Endodermal cell (in vitro differentiated cells): Measurements from ENCODE around the gene EEF1E1. TPM values are rescaled to one million over a fixed set of nuclear protein-coding genes. Genes with fewer than 3 reads are reported as not detected.

ENCODE experiments used
- DNase-seq: peaks from one replicate; pipeline ENCODE4 v3.0.0-alpha.2; 2017
- H3K27ac ChIP-seq: 2 replicates; pipeline ENCODE4 v1.5.1; 2013; ENCODE audit warnings: mild to moderate bottlenecking, low read depth, low read length, moderate library complexity
- H3K27me3 ChIP-seq: 2 replicates; pipeline ENCODE4 v1.6.1; 2013; ENCODE audit warnings: mild to moderate bottlenecking, low read length, moderate library complexity; ENCODE audit not compliant: insufficient read depth, control insufficient read depth, poor library complexity, severe bottlenecking
- H3K36me3 ChIP-seq: 2 replicates; pipeline ENCODE4 v1.7.0; 2013; ENCODE audit warnings: mild to moderate bottlenecking, low read length, moderate library complexity; ENCODE audit not compliant: control insufficient read depth, insufficient read depth
- H3K4me1 ChIP-seq: one replicate; pipeline ENCODE4 v1.7.0; 2013; ENCODE audit warnings: low read length; ENCODE audit not compliant: control insufficient read depth, insufficient read depth
- H3K4me3 ChIP-seq: 2 replicates; pipeline ENCODE4 v1.5.1; 2013; ENCODE audit warnings: mild to moderate bottlenecking, low read length, moderate library complexity
- H3K9ac ChIP-seq: 2 replicates; pipeline ENCODE4 v1.6.1; 2013; ENCODE audit warnings: mild to moderate bottlenecking, low read length, moderate library complexity; ENCODE audit not compliant: poor library complexity, severe bottlenecking; ENCODE audit errors: extremely low read depth
- H3K9me3 ChIP-seq: 2 replicates; pipeline ENCODE4 v1.6.1; 2013; ENCODE audit warnings: mild to moderate bottlenecking, low read length, moderate library complexity; ENCODE audit not compliant: control insufficient read depth
- H3K27ac Mint-ChIP-seq: 2 replicates; pipeline ENCODE4 v1.8.0; 2020; ENCODE audit warnings: mixed read lengths
- H3K27me3 Mint-ChIP-seq: 2 replicates; pipeline ENCODE4 v1.8.0; 2021; ENCODE audit warnings: mild to moderate bottlenecking, mixed read lengths; ENCODE audit not compliant: insufficient read depth
- H3K36me3 Mint-ChIP-seq: 2 replicates; pipeline ENCODE4 v1.8.0; 2020; ENCODE audit warnings: low read depth, mixed read lengths
- H3K4me1 Mint-ChIP-seq: 2 replicates; pipeline ENCODE4 v1.8.0; 2020; ENCODE audit warnings: mixed read lengths
- H3K4me3 Mint-ChIP-seq: 2 replicates; pipeline ENCODE4 v1.8.0; 2020; ENCODE audit warnings: mild to moderate bottlenecking, moderate library complexity, mixed read lengths
- H3K9me3 Mint-ChIP-seq: 2 replicates; pipeline ENCODE4 v1.8.0; 2020; ENCODE audit warnings: mild to moderate bottlenecking, mixed read lengths
- WGBS, 2 experiments: methylation state at CpG; one replicate each; pipeline versions ENCODE4 v1.1.5 to v1.1.7; 2013; ENCODE audit warnings: missing lambda C conversion rate in 2 of 2, mixed read lengths in 1 of 2; ENCODE audit not compliant: insufficient coverage in 1 of 2, insufficient read length in 1 of 2; 5-methylcytosine and 5-hydroxymethylcytosine counted together
- total RNA-seq, 2 donors: library from RNA; stranded (reverse); fragmentation: NEBNext Ultra II Directional in 1 of 2; extraction: Animal tissue kit (Norgen Biotek cat#: 25700) in 1 of 2; gene quantifications; 2 replicates in 1 of 2; 3 replicates in 1 of 2; pipeline ENCODE4 v1.2.1, GENCODE V29; 2021
- TF ChIP-seq, protein P1 (sequence below): fragments of 200-600 bp; sonication (generic); conservative IDR thresholded peaks from 2 replicates; pipeline ENCODE4 v1.5.0; 2021; ENCODE audit warnings: antibody characterized with exemption, mild to moderate bottlenecking

Gene EEF1E1
- total RNA-seq, 2 donors from 2014 or later = 41.5 to 46.6 TPM

DNA sequence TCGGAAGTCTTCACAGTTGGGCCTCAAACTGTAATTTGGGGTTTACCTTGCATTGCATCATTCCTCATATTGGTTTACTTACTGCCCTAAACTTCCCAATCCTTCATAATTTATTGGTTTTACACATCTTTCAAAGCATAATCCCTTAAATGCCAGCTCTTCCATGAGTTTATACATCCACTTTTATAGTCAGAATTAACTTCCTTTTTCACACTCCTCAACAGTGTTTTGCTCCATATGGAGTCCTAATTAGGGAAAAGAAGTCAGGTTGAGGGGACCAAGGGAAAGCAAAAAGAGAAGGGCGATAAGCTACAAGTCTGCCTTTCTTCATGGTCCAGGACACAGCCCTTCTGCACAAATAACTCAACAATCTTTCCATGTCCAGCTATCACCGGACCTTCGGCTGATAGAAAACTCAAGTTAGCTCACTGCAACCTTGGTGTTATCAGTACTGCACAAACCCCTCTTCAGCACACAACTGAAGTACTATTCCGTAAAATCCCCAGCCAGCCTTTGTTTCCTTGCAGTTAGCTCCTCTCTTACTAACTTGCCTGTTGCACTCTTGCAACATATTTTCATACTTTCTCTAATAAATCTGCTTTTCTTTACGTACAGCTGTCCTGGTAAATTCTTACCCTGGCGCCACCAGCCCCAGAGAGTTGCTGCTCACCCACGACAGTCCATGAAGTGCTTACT is 2.0 kb downstream of the EEF1E1 start:
- no peak overlapping the region for H3K9ac ChIP-seq
- no peak for DNase-seq
- WGBS, 2 experiments = 93 to 97% methylated on average over 4 to 8 of the region's 8 CpGs
- H3K27ac ChIP-seq = no peak overlapping the region
- Mint-ChIP-seq H3K4me1 (peaks cover 9% of the 10 kb centered on the region), H3K9me3 (peaks cover 2% of the 10 kb centered on the region), H3K27ac (no peak overlapping the region), H3K36me3 (peaks cover 32% of the 10 kb centered on the region), H3K4me3 (no peak overlapping the region), H3K27me3 (peaks cover 2% of the 10 kb centered on the region)
- TF ChIP-seq, protein P1, sequence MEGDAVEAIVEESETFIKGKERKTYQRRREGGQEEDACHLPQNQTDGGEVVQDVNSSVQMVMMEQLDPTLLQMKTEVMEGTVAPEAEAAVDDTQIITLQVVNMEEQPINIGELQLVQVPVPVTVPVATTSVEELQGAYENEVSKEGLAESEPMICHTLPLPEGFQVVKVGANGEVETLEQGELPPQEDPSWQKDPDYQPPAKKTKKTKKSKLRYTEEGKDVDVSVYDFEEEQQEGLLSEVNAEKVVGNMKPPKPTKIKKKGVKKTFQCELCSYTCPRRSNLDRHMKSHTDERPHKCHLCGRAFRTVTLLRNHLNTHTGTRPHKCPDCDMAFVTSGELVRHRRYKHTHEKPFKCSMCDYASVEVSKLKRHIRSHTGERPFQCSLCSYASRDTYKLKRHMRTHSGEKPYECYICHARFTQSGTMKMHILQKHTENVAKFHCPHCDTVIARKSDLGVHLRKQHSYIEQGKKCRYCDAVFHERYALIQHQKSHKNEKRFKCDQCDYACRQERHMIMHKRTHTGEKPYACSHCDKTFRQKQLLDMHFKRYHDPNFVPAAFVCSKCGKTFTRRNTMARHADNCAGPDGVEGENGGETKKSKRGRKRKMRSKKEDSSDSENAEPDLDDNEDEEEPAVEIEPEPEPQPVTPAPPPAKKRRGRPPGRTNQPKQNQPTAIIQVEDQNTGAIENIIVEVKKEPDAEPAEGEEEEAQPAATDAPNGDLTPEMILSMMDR = no peak
- peaks cover 7% of the 10 kb centered on the region for H3K9me3 ChIP-seq
- H3K36me3 ChIP-seq = peaks cover 29% of the 10 kb centered on the region
- peak overlapping the region; percentile 41 for H3K4me3 ChIP-seq
- no peaks in the 10 kb centered on the region for H3K4me1 ChIP-seq
- peaks cover 6% of the 10 kb centered on the region for H3K27me3 ChIP-seq

DNA sequence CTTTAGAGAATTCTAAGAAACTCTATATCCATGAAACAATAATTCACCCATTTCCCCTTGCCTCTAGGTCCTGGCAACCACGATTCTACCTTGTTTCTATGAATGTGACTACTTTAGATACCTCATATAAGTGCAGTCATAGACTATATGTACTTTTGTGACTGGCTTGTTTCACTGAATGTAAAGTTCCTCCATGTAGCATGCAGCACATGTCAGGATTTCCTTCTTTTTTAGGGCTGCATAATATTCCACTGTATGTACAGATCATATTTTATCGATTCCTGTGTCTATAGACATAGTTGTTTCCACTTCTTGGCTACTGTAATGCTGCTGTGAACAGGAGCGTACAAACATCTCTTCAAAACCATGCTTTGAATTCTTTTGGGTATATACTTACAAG is 11.7 kb downstream of the EEF1E1 start:
- DNase-seq = no peak
- TF ChIP-seq, protein P1 = no peak
- H3K4me1 ChIP-seq = no peaks in the 10 kb centered on the region
- Mint-ChIP-seq H3K27ac (no peak overlapping the region), H3K4me1 (no peaks in the 10 kb centered on the region), H3K9me3 (peaks cover 28% of the 10 kb centered on the region), H3K27me3 (no peaks in the 10 kb centered on the region), H3K36me3 (peaks cover 75% of the 10 kb centered on the region), H3K4me3 (no peak overlapping the region)
- H3K27ac ChIP-seq = no peak overlapping the region
- 93% methylated on average over 3 of the region's 3 CpGs for WGBS, 2 experiments
- H3K4me3 ChIP-seq = no peak overlapping the region
- no peaks in the 10 kb centered on the region for H3K27me3 ChIP-seq
- peaks cover 33% of the 10 kb centered on the region for H3K9me3 ChIP-seq
- no peak overlapping the region for H3K9ac ChIP-seq
- H3K36me3 ChIP-seq = peaks cover 82% of the 10 kb centered on the region

DNA sequence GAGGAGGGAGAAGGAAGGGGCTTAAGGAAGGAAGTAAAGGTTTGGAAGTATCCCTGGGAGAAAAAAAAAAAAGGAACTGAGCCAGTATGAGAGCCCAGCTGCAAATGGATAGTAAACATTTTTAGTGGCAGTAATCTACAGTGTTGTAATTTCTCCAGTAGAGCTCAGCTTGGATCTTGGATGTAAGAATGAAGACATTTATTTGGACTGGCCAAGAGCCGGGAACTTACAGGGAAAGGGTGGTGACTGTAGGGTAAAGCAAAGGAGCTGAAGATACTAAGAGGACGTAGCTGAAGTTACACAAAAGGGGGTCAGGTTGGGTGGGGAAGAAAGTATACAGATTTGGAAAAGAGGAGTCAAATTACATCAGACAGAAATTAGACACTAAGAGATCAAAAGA is 13.5 kb downstream of the EEF1E1 start:
- Histone ChIP-seq H3K27ac (no peak overlapping the region), H3K9me3 (peaks cover 33% of the 10 kb centered on the region), H3K4me1 (no peaks in the 10 kb centered on the region), H3K36me3 (peaks cover 70% of the 10 kb centered on the region), H3K4me3 (peak overlapping the region; percentile 6), H3K27me3 (no peaks in the 10 kb centered on the region), H3K9ac (no peak overlapping the region)
- Mint-ChIP-seq H3K9me3 (peaks cover 28% of the 10 kb centered on the region), H3K4me1 (peaks cover 3% of the 10 kb centered on the region), H3K4me3 (no peak overlapping the region), H3K36me3 (peaks cover 61% of the 10 kb centered on the region), H3K27ac (no peak overlapping the region), H3K27me3 (no peaks in the 10 kb centered on the region)
- 90 to 100% methylated on average over 2 of the region's 2 CpGs for WGBS, 2 experiments
- DNase-seq = no peak
- TF ChIP-seq, protein P1 = no peak
